ENCODE results near the gene NLRP3. TPM values are rescaled to one million over a fixed set of nuclear protein-coding genes. Genes with fewer than 3 reads are reported as not detected.

The NLRP3 gene
- total and polyA plus RNA-seq, 9 of the 15 experiments (the other 6 are each of a cell fraction or from before 2014, with no cell fraction given), result not detected

DNA sequence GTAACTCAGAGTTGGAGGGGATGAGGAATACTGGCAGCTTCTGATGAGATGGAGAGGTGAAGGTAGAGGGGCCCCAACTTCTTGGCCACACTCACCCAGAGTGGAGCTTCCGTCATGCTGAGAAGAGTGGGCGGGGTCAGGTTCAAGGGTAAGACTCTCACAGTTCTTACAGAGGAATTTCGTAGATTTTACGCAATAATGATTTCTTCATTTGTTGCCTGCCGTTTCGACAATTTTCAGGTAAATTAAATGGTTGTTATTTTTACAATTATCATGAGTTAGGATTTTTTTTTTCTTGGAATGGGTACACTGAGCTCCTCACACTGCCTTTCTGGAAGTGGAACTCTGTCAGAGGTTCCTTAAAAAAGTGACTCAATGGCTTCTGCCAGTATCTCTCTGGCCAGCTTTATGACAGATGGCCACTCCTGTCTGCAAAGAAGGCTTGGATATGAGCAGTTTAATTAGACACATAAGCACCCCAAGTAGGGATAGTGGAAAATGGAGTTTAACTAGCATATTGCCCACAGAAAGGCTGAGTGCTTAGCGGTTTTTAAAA lies 13.8 kb upstream of the NLRP3 start:
- ChIA-PET POLR2A (interaction anchor here (0.6 to 1.4 kb wide), 5 partner anchors 15 to 591 kb away, joined by 3 to 4 read pairs (median 3); no protein-coding TSS in a partner anchor), CTCF (ENCODE audit: low intra/inter-chr PET ratio) (no interaction called here)
- no TSS peak for BruUV-seq (replicated peaks)
- H3K27ac ChIP-seq (ENCODE audit: extremely low read depth, low read depth, low read length), result no peak overlapping the region
- no peak overlapping the region for H3K4me3 ChIP-seq
- FAIRE-seq, result no peak
- no peak for DNase-seq (ENCODE audit: extremely low read depth in 1 of 4, low spot score in 3 of 4)
- H3K9me3 ChIP-seq (replicated peaks; ENCODE audit: control insufficient read depth, insufficient read depth, low read depth, low read length), result peaks cover 2% of the 10 kb centered on the region; the same call in 1 of the 2 replicates
- H3K9me1 ChIP-seq (ENCODE audit: control insufficient read depth, insufficient read depth, low read length), result no peaks in the 10 kb centered on the region
- under 1% methylated on average over 7 of the region's 7 CpGs for WGBS (ENCODE audit: insufficient coverage, low coverage, missing lambda C conversion rate)
- H3K27me3 ChIP-seq (ENCODE audit: control insufficient read depth in 2 of 2, insufficient read depth in 2 of 2, low read length in 2 of 2), result peaks cover 20 to 41% of the 10 kb centered on the region in 2 experiments; a peak in 4 of 5 replicates
- H2AFZ ChIP-seq (ENCODE audit: low read depth, low read length), result no peak overlapping the region
- in situ Hi-C loops (cut with MboI) (no loop called here), intact Hi-C loops (cut with micrococcal nuclease) (no loop called here)
- H3K79me2 ChIP-seq (ENCODE audit: control insufficient read depth, insufficient read depth, low read length), result no peaks in the 10 kb centered on the region
- H4K20me1 ChIP-seq (replicated peaks; ENCODE audit: control insufficient read depth, insufficient read depth, low read length), result no peaks in the 10 kb centered on the region
- no peaks in the 10 kb centered on the region for H3K36me3 ChIP-seq (ENCODE audit: control insufficient read depth, insufficient read depth, low read length)
- TF ChIP-seq CEBPB (tag; IDR thresholded peaks at IDR 0.05), result peak; percentile 43; the same call in 1 of the 2 replicates
- TF ChIP-seq, protein P1, sequence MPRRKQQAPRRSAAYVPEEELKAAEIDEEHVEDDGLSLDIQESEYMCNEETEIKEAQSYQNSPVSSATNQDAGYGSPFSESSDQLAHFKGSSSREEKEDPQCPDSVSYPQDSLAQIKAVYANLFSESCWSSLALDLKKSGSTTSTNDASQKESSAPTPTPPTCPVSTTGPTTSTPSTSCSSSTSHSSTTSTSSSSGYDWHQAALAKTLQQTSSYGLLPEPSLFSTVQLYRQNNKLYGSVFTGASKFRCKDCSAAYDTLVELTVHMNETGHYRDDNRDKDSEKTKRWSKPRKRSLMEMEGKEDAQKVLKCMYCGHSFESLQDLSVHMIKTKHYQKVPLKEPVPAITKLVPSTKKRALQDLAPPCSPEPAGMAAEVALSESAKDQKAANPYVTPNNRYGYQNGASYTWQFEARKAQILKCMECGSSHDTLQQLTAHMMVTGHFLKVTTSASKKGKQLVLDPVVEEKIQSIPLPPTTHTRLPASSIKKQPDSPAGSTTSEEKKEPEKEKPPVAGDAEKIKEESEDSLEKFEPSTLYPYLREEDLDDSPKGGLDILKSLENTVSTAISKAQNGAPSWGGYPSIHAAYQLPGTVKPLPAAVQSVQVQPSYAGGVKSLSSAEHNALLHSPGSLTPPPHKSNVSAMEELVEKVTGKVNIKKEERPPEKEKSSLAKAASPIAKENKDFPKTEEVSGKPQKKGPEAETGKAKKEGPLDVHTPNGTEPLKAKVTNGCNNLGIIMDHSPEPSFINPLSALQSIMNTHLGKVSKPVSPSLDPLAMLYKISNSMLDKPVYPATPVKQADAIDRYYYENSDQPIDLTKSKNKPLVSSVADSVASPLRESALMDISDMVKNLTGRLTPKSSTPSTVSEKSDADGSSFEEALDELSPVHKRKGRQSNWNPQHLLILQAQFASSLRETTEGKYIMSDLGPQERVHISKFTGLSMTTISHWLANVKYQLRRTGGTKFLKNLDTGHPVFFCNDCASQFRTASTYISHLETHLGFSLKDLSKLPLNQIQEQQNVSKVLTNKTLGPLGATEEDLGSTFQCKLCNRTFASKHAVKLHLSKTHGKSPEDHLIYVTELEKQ (CRISPR knock-in tag; IDR thresholded peaks at IDR 0.05), result no peak
- no peak for TF ChIP-seq SMARCB1 (IDR thresholded peaks at IDR 0.05; ENCODE audit: insufficient read length, low read depth)
- H3K4me1 ChIP-seq (replicated peaks in 1 of 2; ENCODE audit: control insufficient read depth in 2 of 2, insufficient read depth in 2 of 2, low read length in 2 of 2), result no peaks in the 10 kb centered on the region; a peak in 1 of 5 replicates
- H3K9ac ChIP-seq (ENCODE audit: insufficient read depth in 1 of 2, low read depth in 2 of 2, low read length in 2 of 2), result no peak overlapping the region
- ATAC-seq, result peak; percentile 60; the same call in 1 of the 3 replicates
- no peak overlapping the region for H3K4me2 ChIP-seq (ENCODE audit: insufficient read depth, low read length)

Measured in K562 (cell line).